ENCODE data around the gene XRCC1. TPM values are rescaled to one million over a fixed set of nuclear protein-coding genes. Genes with fewer than 3 reads are reported as not detected.
A peak's percentile ranks its signal among the peaks of the same experiment; 100 is the strongest.

XRCC1 gene
- total RNA-seq, 1 donor from 2014 or later = 8.8 TPM

- peak; percentile 2 for ATAC-seq
Observed at GRCh38 chr19:43575955-43576878, 890 bp upstream of the XRCC1 start.

GRCh38 chr19:43574424-43575155 is 737 bp downstream of the XRCC1 start:
- DNase-seq (ENCODE audit: low spot score) (no peak), ATAC-seq (no peak)

More at GRCh38 chr19:43575955-43576878, 890 bp upstream of the XRCC1 start:
- DNase-seq (ENCODE audit: low spot score) = no peak

DNA sequence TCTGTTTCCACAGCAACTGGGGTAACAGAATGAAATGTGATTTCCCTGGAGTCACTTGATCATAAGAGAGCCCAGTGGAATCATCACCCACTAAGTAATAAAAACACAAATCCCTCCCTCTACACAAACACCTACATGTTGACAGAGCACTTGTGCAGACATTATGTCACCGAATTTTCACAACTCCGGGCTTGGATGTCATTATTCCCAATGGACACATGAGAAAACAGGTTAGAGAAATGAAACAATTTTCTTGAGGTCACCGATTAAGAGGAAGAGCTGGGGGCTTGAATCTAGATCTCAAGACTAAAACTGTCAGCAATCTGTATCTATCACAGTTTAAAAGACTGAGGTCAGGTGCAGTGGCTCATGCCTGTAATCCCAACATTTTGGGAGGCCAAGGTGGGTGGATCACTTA is 3.1 kb downstream of the XRCC1 start:
- ATAC-seq = no peak
- DNase-seq (ENCODE audit: low spot score) = no peak

- no peak for DNase-seq (ENCODE audit: low spot score)
- ATAC-seq = no peak
Observed at GRCh38 chr19:43570174-43570791, 5.0 kb downstream of the XRCC1 start.

GRCh38 chr19:43569657-43570056 is 5.7 kb downstream of the XRCC1 start:
- no peak for DNase-seq (ENCODE audit: low spot score)
- ATAC-seq = no peak

DNA sequence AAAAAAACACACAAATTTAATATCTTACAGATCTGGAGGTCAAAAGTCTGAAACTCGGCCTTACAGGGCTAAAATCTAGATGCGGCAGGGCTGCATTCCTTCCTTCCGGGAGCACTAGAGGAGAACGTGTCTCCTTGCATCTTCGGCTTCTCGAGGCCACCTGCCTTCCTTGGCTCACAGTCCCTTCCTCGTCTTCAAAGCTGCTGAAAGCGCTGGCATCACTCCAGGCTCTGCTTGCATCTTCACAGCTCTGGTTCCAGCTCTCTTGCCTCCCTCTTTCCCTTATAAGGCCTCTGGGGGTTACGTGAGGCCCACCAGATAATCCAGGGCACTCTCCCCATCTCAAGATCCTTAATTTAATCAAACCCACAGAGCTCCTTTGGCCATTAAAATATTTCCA is 10.5 kb downstream of the XRCC1 start:
- ATAC-seq (no peak), DNase-seq (ENCODE audit: low spot score) (no peak)

DNA sequence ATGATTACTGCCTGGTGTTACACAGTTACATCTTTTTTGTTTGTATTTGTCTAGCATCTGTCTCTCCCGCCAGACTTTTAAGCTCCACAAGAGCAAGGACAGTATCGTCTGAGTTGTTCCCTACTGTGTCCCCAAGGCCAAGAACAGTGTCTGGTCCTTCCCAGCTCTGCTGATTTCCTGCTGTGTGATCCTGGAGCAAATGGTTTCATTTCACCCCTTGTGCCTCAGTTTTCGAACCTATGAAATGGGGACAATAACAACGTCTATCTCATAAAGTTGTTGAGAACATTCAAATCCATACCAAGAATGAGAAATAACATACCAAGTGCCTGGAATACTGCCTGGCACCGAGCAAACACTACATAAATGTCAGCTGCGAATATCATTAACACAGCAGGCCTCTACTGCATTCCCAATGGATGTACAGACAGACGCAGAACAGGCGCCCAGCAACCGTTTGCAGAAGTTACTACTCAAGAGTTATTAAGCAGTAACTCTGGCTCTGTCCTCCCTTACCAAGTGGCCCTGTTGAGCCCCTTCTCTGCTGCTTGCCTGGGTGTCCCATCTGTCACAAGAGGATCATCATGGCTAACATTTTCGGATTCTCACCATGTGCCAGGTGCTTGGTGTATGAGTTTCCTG is 11.4 kb downstream of the XRCC1 start:
- DNase-seq (ENCODE audit: low spot score) (no peak), ATAC-seq (no peak)

- ATAC-seq = peak; percentile 40
- peak; percentile 55 for DNase-seq (ENCODE audit: low spot score)
Observed at GRCh38 chr19:43562698-43563241, 12.6 kb downstream of the XRCC1 start.

- ATAC-seq = no peak
- DNase-seq (ENCODE audit: low spot score) = no peak
Observed at GRCh38 chr19:43562226-43562697, 13.1 kb downstream of the XRCC1 start.

GRCh38 chr19:43561139-43561970 is 14.0 kb downstream of the XRCC1 start:
- ATAC-seq (no peak), DNase-seq (ENCODE audit: low spot score) (no peak)

- no peak for DNase-seq (ENCODE audit: low spot score)
- ATAC-seq = peak; percentile 32
Observed at GRCh38 chr19:43560687-43561086, 14.6 kb downstream of the XRCC1 start.

GRCh38 chr19:43555185-43555770 is 20.0 kb downstream of the XRCC1 start:
- ATAC-seq (peak; percentile 98), DNase-seq (ENCODE audit: low spot score) (peak; percentile 69)

GRCh38 chr19:43554317-43554895 is 20.9 kb downstream of the XRCC1 start:
- ATAC-seq = no peak

GRCh38 chr19:43553656-43554055 is 21.7 kb downstream of the XRCC1 start:
- no peak for DNase-seq (ENCODE audit: low spot score)
- ATAC-seq = no peak

More at GRCh38 chr19:43554317-43554895, 20.9 kb downstream of the XRCC1 start:
- no peak for DNase-seq (ENCODE audit: low spot score)

- DNase-seq (ENCODE audit: low spot score) = no peak
- no peak for ATAC-seq
Observed at GRCh38 chr19:43552616-43553015, 22.7 kb downstream of the XRCC1 start.

DNA sequence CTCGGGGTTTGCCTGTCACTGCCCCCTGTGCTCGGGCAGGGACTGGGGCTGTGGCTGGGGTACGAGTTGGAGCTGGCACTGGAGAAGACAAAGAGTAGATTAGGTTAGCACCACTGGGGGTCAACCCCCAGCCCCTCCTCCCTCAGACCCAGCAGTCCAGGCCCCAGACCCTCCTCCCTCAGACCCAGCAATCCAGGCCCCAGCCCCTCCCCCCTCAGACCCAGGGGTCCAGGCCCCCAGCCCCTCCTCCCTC is 23.2 kb downstream of the XRCC1 start:
- DNase-seq (ENCODE audit: low spot score) (no peak), ATAC-seq (no peak)

DNA sequence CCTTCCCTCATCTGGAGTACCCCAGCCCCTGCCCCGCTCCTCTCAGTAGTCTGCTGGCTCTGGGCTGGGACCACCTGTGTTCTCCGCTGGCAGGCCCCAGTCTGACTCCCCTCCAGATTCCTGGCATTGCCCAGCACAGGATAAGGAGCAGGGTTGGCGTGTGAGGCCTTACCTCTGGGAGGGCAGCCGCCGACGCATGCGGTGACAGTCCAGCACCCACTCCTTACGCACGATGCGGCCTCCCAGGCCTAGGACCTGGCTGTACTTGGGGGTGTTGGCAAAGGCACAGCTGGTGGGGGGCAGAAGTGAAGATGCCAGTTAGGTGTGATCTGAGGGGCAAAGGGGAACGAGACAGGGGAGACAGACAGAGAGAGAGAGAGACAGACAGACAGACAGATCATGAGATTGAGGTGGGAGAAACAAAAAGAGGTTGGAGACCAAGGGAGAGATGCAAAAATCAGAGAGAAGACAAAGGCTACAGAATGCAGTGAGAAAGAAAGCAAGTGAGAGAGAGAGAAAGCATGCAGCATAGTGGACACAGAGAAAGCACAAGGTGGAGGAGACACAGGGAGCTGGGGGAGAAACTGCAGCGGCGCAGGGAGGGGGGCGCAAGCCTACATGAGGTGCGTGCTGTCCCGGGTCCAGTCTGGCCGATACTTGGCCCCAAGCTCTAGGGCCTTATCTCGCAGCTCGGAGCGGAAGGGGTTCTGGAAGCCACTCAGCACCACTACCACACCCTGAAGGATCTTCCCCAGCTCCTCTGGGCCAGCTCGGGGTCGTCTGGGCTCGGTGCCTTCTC is 23.7 kb downstream of the XRCC1 start:
- no peak for ATAC-seq
- no peak for DNase-seq (ENCODE audit: low spot score)

GRCh38 chr19:43548706-43549105 is 26.6 kb downstream of the XRCC1 start:
- no peak for DNase-seq (ENCODE audit: low spot score)
- ATAC-seq = no peak
